Panc1 (cell line): ENCODE measurements around the gene ZNF333. TPM values are rescaled to one million over a fixed set of nuclear protein-coding genes. Genes with fewer than 3 reads are reported as not detected.
A peak's percentile ranks its signal among the peaks of the same experiment; 100 is the strongest.

ENCODE experiments used
- ATAC-seq: fragments of 200-7000 bp; cut with Tn5 transposase; 2 replicates; pipeline ENCODE4 v1.9.1; 2020; ENCODE audit warnings: mild to moderate bottlenecking, moderate library complexity
- BruUV-seq: library from RNA; stranded (reverse); fragments of 400-500 nt; replicated peaks from 2 replicates; lab custom pipeline; 2021; lab: Mats Ljungman, UMichigan
- CTCF ChIA-PET: fragments of 300-600 bp; sonication (Branson Sonifier 250); formaldehyde crosslinking; loops from one replicate; lab custom pipeline; 2022; ENCODE audit warnings: antibody characterized with exemption; lab: Charles Lee
- POLR2A ChIA-PET: fragments of 300-600 bp; sonication (Branson Sonifier 250); formaldehyde crosslinking; loops from one replicate; lab custom pipeline; 2022; ENCODE audit warnings: antibody characterized with exemption; lab: Charles Lee
- DNase-seq: peaks from one replicate; pipeline ENCODE4 v3.0.0-alpha.2; 2010; ENCODE audit warnings: low read depth, low spot score
- H3K27ac ChIP-seq: 2 replicates; pipeline ENCODE4 v1.5.1; 2011; ENCODE audit warnings: mild to moderate bottlenecking, low read length, inconsistent platforms
- H3K27me3 ChIP-seq: fragments of 200-500 bp; sonication (Bioruptor generic); 2 replicates; pipeline ENCODE4 v1.6.0; 2014; ENCODE audit warnings: low read length, inconsistent platforms; ENCODE audit not compliant: control insufficient read depth, insufficient read depth
- H3K36me3 ChIP-seq: fragments of 200-500 bp; sonication (Bioruptor generic); 2 replicates; pipeline ENCODE4 v1.5.1; 2014; ENCODE audit warnings: inconsistent platforms, mild to moderate bottlenecking, low read length, moderate library complexity; ENCODE audit not compliant: control insufficient read depth, insufficient read depth
- H3K4me1 ChIP-seq: 2 replicates; pipeline ENCODE4 v1.5.1; 2011; ENCODE audit warnings: inconsistent platforms, mild to moderate bottlenecking, low read length, moderate library complexity; ENCODE audit not compliant: control insufficient read depth, insufficient read depth
- H3K4me3 ChIP-seq, 2 experiments: 2 replicates each; pipeline ENCODE4 v1.5.1; 2011 to 2012; ENCODE audit warnings: low read depth in 2 of 2, low read length in 2 of 2, mild to moderate bottlenecking in 2 of 2, inconsistent platforms in 1 of 2, moderate library complexity in 1 of 2
- H3K9me3 ChIP-seq: fragments of 200-500 bp; sonication (Bioruptor generic); 2 replicates; pipeline ENCODE4 v1.5.1; 2014; ENCODE audit warnings: low read depth, mild to moderate bottlenecking, inconsistent platforms, low read length, moderate library complexity; ENCODE audit not compliant: control insufficient read depth, insufficient read depth
- CTCF ChIP-seq: fragments of 450-650 bp; IDR thresholded peaks from 2 replicates; pipeline ENCODE4 v1.5.1; 2017; ENCODE audit warnings: mild to moderate bottlenecking
- POLR2AphosphoS5 ChIP-seq: IDR thresholded peaks from 2 replicates; pipeline ENCODE4 v1.6.1; 2012; ENCODE audit warnings: mild to moderate bottlenecking, low read depth, low read length, moderate library complexity
- REST ChIP-seq, 2 experiments: IDR thresholded peaks; 2 replicates each; pipeline ENCODE4 v1.6.1; 2011 to 2012; ENCODE audit warnings: low read depth in 2 of 2, control low read depth in 1 of 2, low read length in 1 of 2, mild to moderate bottlenecking in 1 of 2, moderate library complexity in 1 of 2; ENCODE audit not compliant: insufficient read depth in 1 of 2
- SIN3A ChIP-seq: IDR thresholded peaks from 2 replicates; pipeline ENCODE4 v1.6.1; 2012; ENCODE audit warnings: low read depth, mild to moderate bottlenecking, low read length, moderate library complexity, borderline replicate concordance; ENCODE audit not compliant: insufficient read depth
- TCF7L2 ChIP-seq: IDR thresholded peaks from 2 replicates; pipeline ENCODE4 v1.6.1; 2011; ENCODE audit warnings: mild to moderate bottlenecking, low read depth, low read length, inconsistent platforms
- in situ Hi-C: cut with HindIII; loops from 2 replicates; pipeline ENCODE4 v1.10.0; 2016; ENCODE audit warnings: low sequenced_read_pairs, low pct_unique_long_range_greater_than_20kb
- intact Hi-C: fragments of 100-400 bp; cut with micrococcal nuclease; formaldehyde crosslinking; loops from one replicate; pipeline ENCODE4 v1.10.0; 2022; ENCODE audit not compliant: unreplicated experiment
- total RNA-seq: library from RNA; stranded (reverse); gene quantifications from one replicate; pipeline ENCODE4 v1.2.1, GENCODE V29; 2021; ENCODE audit not compliant: unreplicated experiment

The ZNF333 gene
- total RNA-seq, 1 experiment from 2014 or later: 9.2 TPM

GRCh38 chr19:14686411-14686810 is 3.4 kb upstream of the ZNF333 start:
- TF ChIP-seq CTCF (peak; percentile 64), POLR2AphosphoS5 (no peak)
- ATAC-seq (no peak), DNase-seq (no peak)
- H3K36me3 ChIP-seq: peaks cover 3% of the 10 kb centered on the region; the same call in 1 of the 2 replicates
- no peaks in the 10 kb centered on the region for H3K27me3 ChIP-seq
- in situ Hi-C loops (no loop called here), intact Hi-C loops (no loop called here)
- ChIA-PET CTCF (interaction anchor here (0.5 to 2.4 kb wide), 6 partner anchors 75 to 266 kb away, joined by 3 to 43 read pairs (median 4); partner anchors contain the start of gene NDUFB7), POLR2A (no interaction called here)
- no peak overlapping the region for H3K4me3 ChIP-seq
- no peak overlapping the region for H3K27ac ChIP-seq
- BruUV-seq: no TSS peak
- H3K9me3 ChIP-seq: no peaks in the 10 kb centered on the region
- no peaks in the 10 kb centered on the region; the same call in 1 of the 2 replicates for H3K4me1 ChIP-seq

GRCh38 chr19:14694641-14695266 is 4.9 kb downstream of the ZNF333 start:
- ChIA-PET POLR2A (no interaction called here), CTCF (no interaction called here)
- BruUV-seq: no TSS peak
- ATAC-seq: no peak
- H3K4me1 ChIP-seq: no peaks in the 10 kb centered on the region
- no peak overlapping the region for H3K27ac ChIP-seq
- H3K9me3 ChIP-seq: no peaks in the 10 kb centered on the region
- peaks cover 3% of the 10 kb centered on the region; the same call in 1 of the 2 replicates for H3K36me3 ChIP-seq
- no peaks in the 10 kb centered on the region for H3K27me3 ChIP-seq
- intact Hi-C loops: no loop called here
- no peak for DNase-seq
- in situ Hi-C loops: no loop called here
- TF ChIP-seq REST (IDR thresholded peaks at IDR 0.05; ENCODE audit: insufficient read depth in 1 of 2, low read depth in 2 of 2, low read length in 1 of 2) (peak in 1 of 2 experiments; percentile 36; a peak in 1 of 4 replicates), TCF7L2 (no peak), SIN3A (no peak), POLR2AphosphoS5 (no peak), CTCF (no peak)
- no peak overlapping the region for H3K4me3 ChIP-seq
